Transverse colon (tissue), 4 donors: ENCODE measurements around the gene ZSCAN22.

Experiments
- CTCF ChIP-seq, 5 experiments: fragments of 200-600 bp in 3 of 5; fragments of 450-650 bp in 2 of 5; sonication (generic) in 3 of 5; IDR thresholded peaks; 1 replicate in 2 of 5; 2 replicates in 3 of 5; pipeline ENCODE4 v1.5.1; 2016 to 2017; ENCODE audit warnings: antibody characterized with exemption in 5 of 5, inconsistent platforms in 3 of 5, mild to moderate bottlenecking in 2 of 5, moderate library complexity in 1 of 5
- EP300 ChIP-seq: sonication (generic); formaldehyde crosslinking; IDR thresholded peaks from one replicate; pipeline ENCODE4 v1.6.1; 2017; ENCODE audit warnings: antibody characterized with exemption, low read depth
- POLR2A ChIP-seq: fragments of 450-650 bp; IDR thresholded peaks from one replicate; pipeline ENCODE4 v1.6.1; 2016; ENCODE audit warnings: antibody characterized with exemption, mild to moderate bottlenecking, moderate library complexity
- POLR2AphosphoS5 ChIP-seq, 3 donors: sonication (generic); formaldehyde crosslinking; IDR thresholded peaks; one replicate each; pipeline ENCODE4 v1.6.1; 2016; ENCODE audit warnings: antibody characterized with exemption in 3 of 3

GRCh38 chr19:58355215-58355796, 28.5 kb downstream of the ZSCAN22 start:
- TF ChIP-seq POLR2AphosphoS5 (IDR thresholded peaks at IDR 0.05) (no peak), CTCF (IDR thresholded peaks at IDR 0.05) (no peak), POLR2A (no peak), EP300 (no peak)
